Stimulated activated CD8-positive, alpha-beta memory T cell treated with anti-CD3 and anti-CD28 coated beads, Interleukin-7, amount 100 ng/mL, for 24 hours (primary cell): ENCODE data around the gene MAP2K5.

Experiments used
- DNase-seq: peaks from one replicate; pipeline ENCODE4 v3.0.0-alpha.2; 2020; ENCODE audit warnings: low read depth

The MAP2K5 gene

DNA sequence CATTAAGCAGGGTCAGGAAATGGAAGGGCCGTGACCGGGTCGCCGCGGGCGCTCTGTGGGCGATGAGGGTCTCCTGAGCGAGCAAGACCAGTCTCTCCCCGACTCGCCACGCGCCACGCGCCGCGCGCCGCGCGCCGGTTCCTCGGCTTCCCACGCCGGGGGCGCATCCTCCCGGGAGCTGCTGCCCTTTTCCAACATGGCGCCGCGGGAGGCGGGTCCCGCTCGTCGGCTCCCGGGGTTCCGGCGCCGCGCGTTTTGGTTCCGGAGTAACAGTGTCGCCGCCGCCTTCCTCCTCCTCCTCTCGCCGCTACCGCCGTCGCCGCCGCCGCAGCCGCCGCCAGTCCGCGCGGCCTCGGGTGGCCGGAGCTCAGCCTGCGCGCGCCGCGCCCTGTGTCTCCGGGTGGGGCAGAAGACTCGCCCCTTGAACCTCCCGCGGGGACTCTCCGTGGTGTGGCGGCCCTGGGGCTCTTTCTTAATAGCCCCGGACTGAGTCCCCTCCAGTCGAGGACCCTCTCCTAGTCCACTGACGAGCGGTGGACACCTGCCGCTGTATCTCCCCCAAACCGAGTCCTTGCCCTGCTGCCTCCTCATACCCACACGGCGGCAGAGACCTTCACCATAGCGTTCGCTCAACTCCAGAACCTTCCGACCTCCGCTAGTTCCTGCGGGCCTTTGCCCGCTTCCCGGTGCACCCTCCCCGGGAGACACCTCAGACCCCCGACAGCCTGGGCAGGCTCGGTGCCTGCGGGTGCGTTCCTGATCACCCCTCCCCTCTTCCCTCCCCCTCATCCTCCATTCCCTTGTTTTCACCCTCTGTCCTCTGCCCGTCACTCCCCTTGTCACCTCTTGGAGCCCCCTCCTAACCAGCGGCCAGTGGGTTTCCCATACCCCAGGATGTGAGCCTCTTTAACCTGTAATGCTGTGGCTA is at the start of gene MAP2K5:
Gene MAP2K5 (plus strand): TSS at position 284 of the 928 bp plus-strand sequence. CDS start 633 bp downstream, at position 917.
- DNase-seq: peak; percentile 62

DNA sequence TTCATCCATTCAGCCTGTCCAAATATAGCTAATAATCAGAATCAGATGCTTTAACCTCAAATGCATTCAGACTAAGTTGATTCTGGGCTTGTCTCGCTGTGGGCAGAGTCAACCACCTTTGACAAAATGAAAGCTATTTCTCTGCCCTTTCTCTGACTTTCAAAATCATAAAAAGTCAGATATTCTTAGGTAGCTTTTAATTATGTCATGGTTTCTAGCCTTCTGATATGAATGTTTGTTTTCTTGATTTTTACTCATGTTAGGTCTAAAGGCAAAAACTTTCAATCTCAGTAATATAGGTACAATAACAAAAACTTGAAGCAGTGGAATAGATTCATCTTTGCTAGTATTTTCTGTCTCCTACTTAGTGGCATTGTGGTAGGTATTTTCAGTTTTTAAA is 46.9 kb upstream of the MAP2K5 start:
- no peak for DNase-seq

GRCh38 chr15:67501177-67501835 is 41.2 kb upstream of the MAP2K5 start:
- no peak for DNase-seq

- DNase-seq: no peak
These were observed 40.6 kb upstream of the MAP2K5 start for GRCh38 chr15:67501836-67502461.

GRCh38 chr15:67504056-67504455 is 38.4 kb upstream of the MAP2K5 start:
- no peak for DNase-seq

GRCh38 chr15:67504796-67505195 is 37.7 kb upstream of the MAP2K5 start:
- no peak for DNase-seq

GRCh38 chr15:67505675-67506572 is 36.6 kb upstream of the MAP2K5 start:
- no peak for DNase-seq

GRCh38 chr15:67506775-67507747 is 35.4 kb upstream of the MAP2K5 start:
- DNase-seq: no peak

- no peak for DNase-seq
These were observed 34.1 kb upstream of the MAP2K5 start for GRCh38 chr15:67508407-67508806.

GRCh38 chr15:67509918-67510317 is 32.6 kb upstream of the MAP2K5 start:
- DNase-seq: no peak

DNA sequence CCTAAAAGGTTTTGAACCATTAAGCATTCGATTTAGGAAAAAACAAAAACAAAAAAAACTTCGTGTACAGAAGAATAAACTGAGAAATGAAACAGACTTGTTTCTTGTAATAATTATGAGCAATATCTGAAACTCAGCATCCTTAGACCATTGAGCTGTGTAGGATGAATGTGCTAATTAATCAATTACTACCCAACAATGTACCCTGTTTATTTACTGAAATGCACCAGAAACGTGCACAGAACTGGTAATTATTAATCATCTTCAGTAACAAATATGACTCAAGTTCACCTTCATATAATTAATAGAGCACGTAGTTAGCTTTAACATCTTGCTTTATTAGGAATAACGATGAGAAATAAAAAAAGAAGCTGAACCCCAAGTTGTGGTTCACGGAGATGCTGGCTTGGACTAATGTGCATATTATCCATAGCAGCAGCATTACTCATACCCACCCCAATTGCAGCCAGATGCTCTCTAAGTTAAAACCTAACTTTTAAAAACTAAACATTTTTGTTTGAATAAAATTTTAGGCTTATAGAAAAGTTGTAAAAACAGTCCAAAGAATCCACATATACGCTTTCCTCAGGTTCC is 31.8 kb upstream of the MAP2K5 start:
- no peak for DNase-seq

- DNase-seq: no peak
These were observed 30.9 kb upstream of the MAP2K5 start for GRCh38 chr15:67511606-67512005.

DNA sequence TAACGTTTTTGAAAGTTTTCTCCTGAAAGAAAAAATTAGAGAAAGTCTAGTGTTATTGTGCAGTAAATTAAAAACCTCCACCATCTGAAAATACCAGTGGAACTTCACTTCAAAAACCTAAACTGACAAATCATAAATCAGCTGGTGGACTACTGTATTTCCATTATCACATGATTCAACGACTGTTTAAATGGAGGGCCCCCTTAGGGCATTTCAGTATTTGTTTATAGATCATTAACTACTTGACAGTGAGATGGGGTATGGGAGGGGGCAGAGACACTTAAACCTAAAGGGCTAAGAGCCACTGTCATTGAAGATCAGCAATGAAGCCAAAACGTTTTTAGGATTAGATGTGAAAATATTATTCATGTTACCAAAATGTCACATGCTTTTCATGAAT is 30.4 kb upstream of the MAP2K5 start:
- no peak for DNase-seq

GRCh38 chr15:67512933-67513714 is 29.4 kb upstream of the MAP2K5 start:
- no peak for DNase-seq

- no peak for DNase-seq
These were observed 27.4 kb upstream of the MAP2K5 start for GRCh38 chr15:67515090-67515489.

- DNase-seq: no peak
These were observed 26.9 kb upstream of the MAP2K5 start for GRCh38 chr15:67515557-67515956.

DNA sequence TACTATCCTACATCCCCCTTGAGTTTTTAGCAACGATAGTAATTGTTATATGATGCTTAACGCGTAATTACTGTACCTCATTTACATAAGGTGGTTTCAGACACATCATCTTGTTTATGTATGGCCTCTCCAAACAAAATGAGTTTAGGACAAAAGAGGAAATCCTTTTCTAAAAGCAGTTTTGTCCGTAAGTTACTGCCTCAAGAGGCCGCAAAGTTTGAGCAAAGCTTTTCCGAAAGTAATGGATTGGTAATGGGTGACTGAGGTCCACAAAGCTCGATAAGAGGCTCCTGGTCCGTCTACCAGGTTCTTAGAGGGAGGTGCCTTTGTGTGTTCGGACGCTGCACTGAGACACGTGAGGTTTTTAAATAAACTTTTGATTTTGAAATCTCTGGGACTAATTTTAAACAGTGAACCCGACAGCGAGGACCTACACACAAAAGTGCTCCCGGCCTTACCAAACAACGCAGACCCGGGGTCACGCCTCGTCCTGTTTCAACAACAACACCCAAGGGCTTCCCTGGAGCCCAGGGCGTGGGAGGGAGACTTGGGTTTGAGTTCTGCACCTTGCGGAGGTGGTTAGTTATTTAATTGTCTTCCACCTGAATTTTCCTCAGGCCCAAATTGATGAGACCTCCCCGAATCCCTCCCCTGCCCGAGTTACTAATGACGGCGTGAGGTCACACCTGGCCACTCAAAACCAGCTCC is 22.0 kb upstream of the MAP2K5 start:
- DNase-seq: no peak

- DNase-seq: peak; percentile 66
These were observed 21.3 kb upstream of the MAP2K5 start, which contains the start of gene C15orf61 for GRCh38 chr15:67521029-67521782. Gene C15orf61, plus strand, starts transcription at chr15:67521131. Its CDS starts 118 bp downstream, at chr15:67521249.
